ENCODE results near the gene NAT16. TPM values are rescaled to one million over a fixed set of nuclear protein-coding genes. Genes with fewer than 3 reads are reported as not detected.

NAT16 gene
- total and polyA plus RNA-seq, 2 of the 13 experiments (the other 11 are each of a cell fraction or from before 2014, with no cell fraction given): 0.04 TPM; not detected in 1

GRCh38 chr7:101125989-101126650 is 54.0 kb downstream of the NAT16 start (continued):
- peak; percentile 50; the same call in 1 of the 2 replicates for TF ChIP-seq SOX13 (IDR thresholded peaks at IDR 0.05)
- no peak; a peak in 1 of 4 replicates for TF ChIP-seq SOX13 (CRISPR knock-in tag; conservative IDR thresholded peaks at IDR 0.05 in 1 of 2, IDR thresholded peaks at IDR 0.05 in 1 of 2)
- TF ChIP-seq HOXA3 (CRISPR knock-in tag; IDR thresholded peaks at IDR 0.05): no peak
- no peak for TF ChIP-seq ZNF674 (CRISPR knock-in tag; IDR thresholded peaks at IDR 0.05; ENCODE audit: low read depth)
- TF ChIP-seq SIN3B (IDR thresholded peaks at IDR 0.05; ENCODE audit: low read length): no peak
- TF ChIP-seq ZHX2 (IDR thresholded peaks at IDR 0.05; ENCODE audit: low read depth): peak; percentile 1; the same call in 1 of the 2 replicates
- TF ChIP-seq ZHX2 (CRISPR knock-in tag; IDR thresholded peaks at IDR 0.05; ENCODE audit: borderline replicate concordance): no peak
- TF ChIP-seq TIGD3 (CRISPR knock-in tag; IDR thresholded peaks at IDR 0.05; ENCODE audit: borderline replicate concordance): no peak
- TF ChIP-seq DMAP1 (CRISPR knock-in tag; IDR thresholded peaks at IDR 0.05): peak; percentile 91
- TF ChIP-seq ZNF12 (CRISPR knock-in tag; IDR thresholded peaks at IDR 0.05): no peak
- no peak for TF ChIP-seq GLMP (CRISPR knock-in tag; IDR thresholded peaks at IDR 0.05; ENCODE audit: borderline replicate concordance)
- TF ChIP-seq ZBTB21 (CRISPR knock-in tag; IDR thresholded peaks at IDR 0.05): no peak
- TF ChIP-seq ZNF777 (CRISPR knock-in tag; IDR thresholded peaks at IDR 0.05): no peak
- no peak for TF ChIP-seq ZBTB39 (CRISPR knock-in tag; IDR thresholded peaks at IDR 0.05)
- no peak for TF ChIP-seq ZNF782 (CRISPR knock-in tag; IDR thresholded peaks at IDR 0.05; ENCODE audit: borderline replicate concordance)
- TF ChIP-seq SAFB2 (CRISPR knock-in tag; IDR thresholded peaks at IDR 0.05; ENCODE audit: borderline replicate concordance, low read depth): 0 out of 2 replicates have a peak, but pooled peaks have one; percentile 3
- TF ChIP-seq ATM (IDR thresholded peaks at IDR 0.05; ENCODE audit: borderline replicate concordance): no peak
- TF ChIP-seq ZNF431 (CRISPR knock-in tag; IDR thresholded peaks at IDR 0.05; ENCODE audit: borderline replicate concordance, low read depth): peak; percentile 87
- peak; percentile 82; the same call in 1 of the 2 replicates for TF ChIP-seq HDAC1 (CRISPR knock-in tag; IDR thresholded peaks at IDR 0.05)
- peak; percentile 31; the same call in 1 of the 2 replicates for TF ChIP-seq KDM2A (CRISPR knock-in tag; IDR thresholded peaks at IDR 0.05; ENCODE audit: borderline replicate concordance, low read depth)
